ENCODE data around the gene TRIM9. TPM values are rescaled to one million over a fixed set of nuclear protein-coding genes. Genes with fewer than 3 reads are reported as not detected.

TRIM9 gene
- total RNA-seq, 1 donor from 2014 or later, result 1.5 TPM

- intact Hi-C loops (cut with DNase I), result no loop called here
- DNase-seq (ENCODE audit: low spot score), result no peak
These were observed 24.2 kb downstream of the TRIM9 start for GRCh38 chr14:51070726-51071125.

- intact Hi-C loops (cut with DNase I), result no loop called here
- DNase-seq (ENCODE audit: low spot score), result no peak
These were observed 25.9 kb downstream of the TRIM9 start for GRCh38 chr14:51069055-51069454.

- no peak for DNase-seq (ENCODE audit: low spot score)
- intact Hi-C loops (cut with DNase I), result no loop called here
These were observed 26.6 kb downstream of the TRIM9 start for GRCh38 chr14:51068268-51068667.

- intact Hi-C loops (cut with DNase I), result no loop called here
- DNase-seq (ENCODE audit: low spot score), result no peak
These were observed 27.6 kb downstream of the TRIM9 start for GRCh38 chr14:51067295-51067694.

GRCh38 chr14:51066576-51066975, 28.3 kb downstream of the TRIM9 start:
- DNase-seq (ENCODE audit: low spot score), result no peak
- intact Hi-C loops (cut with DNase I), result no loop called here

- intact Hi-C loops (cut with DNase I), result no loop called here
- no peak for DNase-seq (ENCODE audit: low spot score)
These were observed 35.9 kb downstream of the TRIM9 start for GRCh38 chr14:51059032-51059431.

- intact Hi-C loops (cut with DNase I), result no loop called here
- DNase-seq (ENCODE audit: low spot score), result no peak
These were observed 36.5 kb downstream of the TRIM9 start for GRCh38 chr14:51058382-51058781.

- intact Hi-C loops (cut with DNase I), result no loop called here
- no peak for DNase-seq (ENCODE audit: low spot score)
These were observed 38.5 kb downstream of the TRIM9 start for GRCh38 chr14:51056421-51056820.

GRCh38 chr14:51053157-51053556, 41.7 kb downstream of the TRIM9 start:
- intact Hi-C loops (cut with DNase I), result no loop called here

GRCh38 chr14:51044961-51045360, 49.9 kb downstream of the TRIM9 start:
- no peak for DNase-seq (ENCODE audit: low spot score)
- intact Hi-C loops (cut with DNase I), result no loop called here

More at GRCh38 chr14:51053157-51053556, 41.7 kb downstream of the TRIM9 start:
- no peak for DNase-seq (ENCODE audit: low spot score)

- DNase-seq (ENCODE audit: low spot score), result no peak
- intact Hi-C loops (cut with DNase I), result no loop called here
These were observed 53.0 kb downstream of the TRIM9 start for GRCh38 chr14:51041883-51042282.

- intact Hi-C loops (cut with DNase I), result no loop called here
- DNase-seq (ENCODE audit: low spot score), result no peak
These were observed 53.8 kb downstream of the TRIM9 start for GRCh38 chr14:51041108-51041531.

GRCh38 chr14:51039252-51039651, 55.7 kb downstream of the TRIM9 start:
- intact Hi-C loops (cut with DNase I), result no loop called here
- DNase-seq (ENCODE audit: low spot score), result no peak

GRCh38 chr14:51035611-51036192, 59.2 kb downstream of the TRIM9 start:
- intact Hi-C loops (cut with DNase I), result no loop called here
- DNase-seq (ENCODE audit: low spot score), result no peak

- DNase-seq (ENCODE audit: low spot score), result no peak
- intact Hi-C loops (cut with DNase I), result no loop called here
These were observed 65.8 kb downstream of the TRIM9 start for GRCh38 chr14:51028851-51029754.

- intact Hi-C loops (cut with DNase I), result no loop called here
- no peak for DNase-seq (ENCODE audit: low spot score)
These were observed 66.5 kb downstream of the TRIM9 start for GRCh38 chr14:51028361-51028760.

- no peak for DNase-seq (ENCODE audit: low spot score)
- intact Hi-C loops (cut with DNase I), result no loop called here
These were observed 70.5 kb downstream of the TRIM9 start for GRCh38 chr14:51024377-51024776.

- intact Hi-C loops (cut with DNase I), result no loop called here
- no peak for DNase-seq (ENCODE audit: low spot score)
These were observed 70.9 kb downstream of the TRIM9 start for GRCh38 chr14:51023964-51024363.

- DNase-seq (ENCODE audit: low spot score), result no peak
- intact Hi-C loops (cut with DNase I), result no loop called here
These were observed 72.1 kb downstream of the TRIM9 start for GRCh38 chr14:51022769-51023168.

GRCh38 chr14:51020024-51020710, 74.7 kb downstream of the TRIM9 start:
- intact Hi-C loops (cut with DNase I), result no loop called here
- no peak for DNase-seq (ENCODE audit: low spot score)

- no peak for DNase-seq (ENCODE audit: low spot score)
- intact Hi-C loops (cut with DNase I), result no loop called here
These were observed 75.8 kb downstream of the TRIM9 start for GRCh38 chr14:51019089-51019488.

All from cardiac septum (tissue), 1 donor.